Vein endothelial cell (primary cell): ENCODE results near the gene NOC4L. TPM values are rescaled to one million over a fixed set of nuclear protein-coding genes. Genes with fewer than 3 reads are reported as not detected.

Experiments
- small RNA-seq: library from RNA; depleted of rRNA; stranded (forward); fragments of <200 nt; gene quantifications from one replicate; pipeline ENCODE3, GENCODE V24; 2012
- total RNA-seq: library from RNA; depleted of rRNA; stranded (reverse); fragments of >200 nt; gene quantifications from 2 replicates; pipeline ENCODE4 v1.2.3, GENCODE V29; 2012

Gene NOC4L
- total RNA-seq: 17.6 and 23.5 TPM in 2 replicates

DNA sequence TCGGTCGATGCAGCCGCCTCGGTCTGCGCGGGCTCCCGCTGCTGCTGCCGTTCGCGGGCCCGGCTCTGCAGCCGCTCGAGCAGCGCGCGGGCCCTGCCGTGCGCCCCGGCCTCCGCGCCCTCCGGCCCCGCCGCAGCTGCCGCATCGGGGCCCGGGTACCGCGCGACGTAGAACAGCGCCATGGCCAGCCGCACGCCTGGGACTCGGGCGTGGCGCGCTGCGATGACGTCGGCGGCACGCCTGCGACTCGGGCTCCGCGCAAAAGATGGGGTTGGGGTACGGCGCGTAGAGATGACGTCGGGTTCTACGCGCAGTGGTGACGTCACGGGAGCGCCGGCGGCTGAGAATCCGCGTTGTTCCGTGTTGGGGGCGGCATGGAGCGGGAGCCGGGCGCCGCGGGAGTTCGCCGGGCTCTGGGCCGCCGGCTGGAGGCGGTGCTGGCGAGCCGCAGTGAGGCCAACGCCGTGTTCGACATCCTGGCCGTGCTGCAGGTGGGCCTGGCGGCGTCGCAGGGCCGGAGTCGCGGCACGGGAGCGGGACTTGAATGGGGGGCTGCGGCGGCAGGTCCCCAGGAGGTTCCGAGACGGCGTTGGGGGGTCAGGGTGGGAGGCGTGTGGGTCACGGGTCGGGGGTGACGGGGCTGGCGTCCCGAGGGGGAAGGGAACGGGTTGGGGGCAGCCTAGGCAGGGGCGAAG is at the start of gene NOC4L, which contains the start of gene DDX51:
NOC4L (plus strand) TSS at position 343 of the 695 bp plus-strand sequence; CDS start at position 375, 32 bp downstream.
DDX51 (minus strand) TSS at position 205 of the 695 bp plus-strand sequence; CDS start at position 182, 23 bp downstream.

Small RNA genes within 50 kb of the gene (small RNA-seq; reads per million reads assigned to genes)
- gene AC138466.3: not detected

Other genes with a start within 250 kb of the NOC4L start
- 9.5 and 11.0 TPM in 2 replicates for gene ULK1, start 249.8 kb upstream of the NOC4L start, total RNA-seq
- 15.7 and 18.0 TPM in 2 replicates for gene PUS1, start 215.2 kb upstream of the NOC4L start, total RNA-seq
- gene EP400, start 194.5 kb upstream of the NOC4L start, total RNA-seq: 17.4 and 18.6 TPM in 2 replicates
- 11.1 and 13.9 TPM in 2 replicates for gene DDX51, start 138 bp upstream of the NOC4L start, total RNA-seq
- gene GALNT9, start 185.1 kb downstream of the NOC4L start, total RNA-seq: 0.33 TPM in 1 of 2 replicates, not detected in the other